ENCODE results near the gene ABHD18. TPM values are rescaled to one million over a fixed set of nuclear protein-coding genes. Genes with fewer than 3 reads are reported as not detected.

The ABHD18 gene
- total RNA-seq, 1 experiment from 2014 or later: 16.3 TPM

DNA sequence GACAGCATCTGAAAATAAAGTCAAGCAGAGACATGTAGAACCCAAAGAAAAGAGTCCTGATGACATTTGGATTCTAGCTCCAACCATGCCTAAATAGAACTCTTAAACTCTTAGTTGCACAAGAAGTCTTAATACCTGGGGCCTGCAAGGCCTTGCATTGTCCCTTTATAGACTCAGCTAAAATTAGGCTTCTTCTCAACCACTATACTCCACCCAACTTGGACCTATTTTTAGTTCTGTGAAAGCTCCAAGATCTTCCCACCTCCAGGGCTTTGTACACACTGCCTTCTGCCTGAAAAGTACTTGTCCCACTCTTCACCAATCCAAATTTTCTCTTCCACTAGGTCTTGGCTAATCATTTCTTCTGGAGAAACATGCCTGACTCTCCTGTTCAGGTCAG, 48.1 kb upstream of the ABHD18 start:
- H3T11ph ChIP-seq (ENCODE audit: low read length): no peak overlapping the region
- no peaks in the 10 kb centered on the region for H3K9me3 ChIP-seq (ENCODE audit: control insufficient read depth, low read depth, low read length)
- no peak overlapping the region for H3K14ac ChIP-seq (ENCODE audit: insufficient read depth, low read length)
- peak overlapping the region in 2 of 3 experiments; percentile 11 to 31; a peak in 1 of 7 replicates for H3K27ac Mint-ChIP-seq
- H3K27ac ChIP-seq (ENCODE audit: insufficient read length, low read depth, low read length): no peak overlapping the region
- no peak overlapping the region for H2BK15ac ChIP-seq (ENCODE audit: low read depth, low read length)
- H3K23me2 ChIP-seq (ENCODE audit: insufficient read length, low read depth, low read length, poor library complexity, severe bottlenecking): no peaks in the 10 kb centered on the region
- no peaks in the 10 kb centered on the region for H3K27me3 ChIP-seq (ENCODE audit: insufficient read depth, low read length)
- no peak overlapping the region for H4K91ac ChIP-seq (ENCODE audit: insufficient read length, low read depth, low read length)
- no peaks in the 10 kb centered on the region for H4K20me1 ChIP-seq (ENCODE audit: control insufficient read depth, insufficient read depth, insufficient read length)
- no peak overlapping the region for H3K9ac ChIP-seq (ENCODE audit: extremely low read depth, insufficient read length, low read length)
- H3K79me2 ChIP-seq (ENCODE audit: insufficient read depth, low read length): no peaks in the 10 kb centered on the region
- H2BK120ac ChIP-seq (ENCODE audit: low read depth, low read length, poor library complexity, severe bottlenecking): no peak overlapping the region
- no peak overlapping the region for H3K4me2 ChIP-seq (ENCODE audit: insufficient read depth, insufficient read length, low read length)
- no peak overlapping the region for H4K5ac ChIP-seq (ENCODE audit: insufficient read length, low read depth, low read length)
- H3K9me3 Mint-ChIP-seq: no peaks in the 10 kb centered on the region; a peak in 1 of 5 replicates
- H3K23ac ChIP-seq (ENCODE audit: insufficient read length, low read depth, low read length): no peak overlapping the region
- no peak overlapping the region for H3K4me3 Mint-ChIP-seq
- H2BK20ac ChIP-seq (ENCODE audit: low read depth, low read length, poor library complexity, severe bottlenecking): no peak overlapping the region
- DNase-seq: no peak
- no peak overlapping the region for H2AK5ac ChIP-seq (ENCODE audit: insufficient read length, low read length)
- no peaks in the 10 kb centered on the region for H3K27me3 Mint-ChIP-seq (ENCODE audit: low read depth)
- no peak overlapping the region for H3K56ac ChIP-seq (ENCODE audit: insufficient read length, low read depth, low read length)
- H3K36me3 Mint-ChIP-seq (ENCODE audit: insufficient read depth in 1 of 3, low read depth in 3 of 3): peaks cover 0 to 3% (median 0%) of the 10 kb centered on the region in 3 experiments; a peak in 4 of 7 replicates
- H2BK5ac ChIP-seq (ENCODE audit: insufficient read length, low read length): no peak overlapping the region
- TF ChIP-seq, protein P1, sequence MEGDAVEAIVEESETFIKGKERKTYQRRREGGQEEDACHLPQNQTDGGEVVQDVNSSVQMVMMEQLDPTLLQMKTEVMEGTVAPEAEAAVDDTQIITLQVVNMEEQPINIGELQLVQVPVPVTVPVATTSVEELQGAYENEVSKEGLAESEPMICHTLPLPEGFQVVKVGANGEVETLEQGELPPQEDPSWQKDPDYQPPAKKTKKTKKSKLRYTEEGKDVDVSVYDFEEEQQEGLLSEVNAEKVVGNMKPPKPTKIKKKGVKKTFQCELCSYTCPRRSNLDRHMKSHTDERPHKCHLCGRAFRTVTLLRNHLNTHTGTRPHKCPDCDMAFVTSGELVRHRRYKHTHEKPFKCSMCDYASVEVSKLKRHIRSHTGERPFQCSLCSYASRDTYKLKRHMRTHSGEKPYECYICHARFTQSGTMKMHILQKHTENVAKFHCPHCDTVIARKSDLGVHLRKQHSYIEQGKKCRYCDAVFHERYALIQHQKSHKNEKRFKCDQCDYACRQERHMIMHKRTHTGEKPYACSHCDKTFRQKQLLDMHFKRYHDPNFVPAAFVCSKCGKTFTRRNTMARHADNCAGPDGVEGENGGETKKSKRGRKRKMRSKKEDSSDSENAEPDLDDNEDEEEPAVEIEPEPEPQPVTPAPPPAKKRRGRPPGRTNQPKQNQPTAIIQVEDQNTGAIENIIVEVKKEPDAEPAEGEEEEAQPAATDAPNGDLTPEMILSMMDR (conservative IDR thresholded peaks at IDR 0.05): no peak
- H3K4ac ChIP-seq (ENCODE audit: low read depth, low read length): no peak overlapping the region
- no peaks in the 10 kb centered on the region for H3K4me1 ChIP-seq (ENCODE audit: insufficient read depth, low read length)
- H2AFZ ChIP-seq (ENCODE audit: low read length): no peak overlapping the region
- H2BK12ac ChIP-seq (ENCODE audit: insufficient read length, low read depth, low read length): no peak overlapping the region
- no peak overlapping the region for H4K8ac ChIP-seq (replicated peaks; ENCODE audit: insufficient read length, low read depth, low read length)
- no peaks in the 10 kb centered on the region for H3K79me1 ChIP-seq (ENCODE audit: insufficient read depth, low read depth, low read length, poor library complexity, severe bottlenecking)
- H3K18ac ChIP-seq (ENCODE audit: insufficient read length, low read depth, low read length): no peak overlapping the region
- H3K4me1 Mint-ChIP-seq: no peaks in the 10 kb centered on the region; a peak in 1 of 4 replicates
